Caco-2 (cell line): ENCODE measurements around the gene TRAPPC6A. TPM values are rescaled to one million over a fixed set of nuclear protein-coding genes. Genes with fewer than 3 reads are reported as not detected.

Experiments
- BruUV-seq: library from RNA; stranded (reverse); fragments of 400-500 nt; replicated peaks from 2 replicates; lab custom pipeline; 2021; lab: Mats Ljungman, UMichigan
- CTCF ChIA-PET: fragments of 300-600 bp; sonication (Branson Sonifier 250); formaldehyde crosslinking; loops from one replicate; lab custom pipeline; 2022; ENCODE audit warnings: antibody characterized with exemption; lab: Charles Lee
- POLR2A ChIA-PET: fragments of 300-600 bp; sonication (Branson Sonifier 250); formaldehyde crosslinking; loops from one replicate; lab custom pipeline; 2022; ENCODE audit warnings: antibody characterized with exemption; lab: Charles Lee
- DNase-seq, 2 experiments: peaks; one replicate each; pipeline versions ENCODE4 v3.0.0 to v3.0.0-alpha.2; 2020 to 2022
- H3K27me3 ChIP-seq: replicated peaks from 2 replicates; pipeline ENCODE4 v1.6.0; 2011; ENCODE audit warnings: low read length; ENCODE audit not compliant: control insufficient read depth, insufficient read depth
- H3K36me3 ChIP-seq: 2 replicates; pipeline ENCODE4 v1.5.1; 2011; ENCODE audit warnings: low read length; ENCODE audit not compliant: control insufficient read depth, insufficient read depth
- H3K4me1 ChIP-seq: fragments of 250-450 bp; sonication (Bioruptor Pico); 2 replicates; pipeline ENCODE4 v1.5.1; 2020; ENCODE audit warnings: mild to moderate bottlenecking
- H3K4me3 ChIP-seq: 2 replicates; pipeline ENCODE4 v1.5.1; 2011; ENCODE audit warnings: low read depth, mild to moderate bottlenecking, control low read depth, low read length
- H3K9me3 ChIP-seq: fragments of 250-450 bp; sonication (Bioruptor Pico); 2 replicates; pipeline ENCODE4 v1.5.1; 2020; ENCODE audit warnings: mild to moderate bottlenecking, moderate library complexity
- H3K27ac Mint-ChIP-seq: one replicate; pipeline ENCODE4 v1.8.0; 2022; ENCODE audit warnings: mixed read lengths; ENCODE audit not compliant: unreplicated experiment
- H3K27me3 Mint-ChIP-seq: one replicate; pipeline ENCODE4 v1.8.0; 2022; ENCODE audit warnings: mixed read lengths; ENCODE audit not compliant: insufficient read depth, unreplicated experiment
- H3K36me3 Mint-ChIP-seq: one replicate; pipeline ENCODE4 v1.8.0; 2022; ENCODE audit warnings: mild to moderate bottlenecking, mixed read lengths; ENCODE audit not compliant: insufficient read depth, unreplicated experiment
- H3K4me1 Mint-ChIP-seq: one replicate; pipeline ENCODE4 v1.8.0; 2022; ENCODE audit warnings: low read depth, mixed read lengths; ENCODE audit not compliant: unreplicated experiment
- H3K4me3 Mint-ChIP-seq: one replicate; pipeline ENCODE4 v1.8.0; 2022; ENCODE audit warnings: mild to moderate bottlenecking, moderate library complexity, mixed read lengths; ENCODE audit not compliant: unreplicated experiment
- H3K9me3 Mint-ChIP-seq: one replicate; pipeline ENCODE4 v1.8.0; 2022; ENCODE audit warnings: mixed read lengths; ENCODE audit not compliant: unreplicated experiment
- intact Hi-C: fragments of 100-400 bp; cut with micrococcal nuclease; formaldehyde crosslinking; loops from one replicate; pipeline ENCODE4 v1.10.0; 2022; ENCODE audit not compliant: unreplicated experiment
- total RNA-seq: library from RNA; stranded (reverse); gene quantifications from 2 replicates; pipeline ENCODE4 v1.2.3, GENCODE V29; 2022
- TF ChIP-seq, protein P1 (sequence below), 2 experiments: fragments of 200-600 bp in 1 of 2; IDR thresholded peaks; 1 replicate in 1 of 2; 2 replicates in 1 of 2; pipeline versions ENCODE4 v1.5.1 to v1.8.0; 2011 to 2022; ENCODE audit warnings: antibody characterized with exemption in 1 of 2, control low read depth in 1 of 2, inconsistent platforms in 1 of 2, low read depth in 1 of 2, low read length in 1 of 2, mild to moderate bottlenecking in 1 of 2, moderate library complexity in 1 of 2; ENCODE audit not compliant: insufficient read depth in 1 of 2, severe bottlenecking in 1 of 2, unreplicated experiment in 1 of 2

The TRAPPC6A gene
- total RNA-seq, 1 experiment from 2014 or later, result 53.2 TPM

DNA sequence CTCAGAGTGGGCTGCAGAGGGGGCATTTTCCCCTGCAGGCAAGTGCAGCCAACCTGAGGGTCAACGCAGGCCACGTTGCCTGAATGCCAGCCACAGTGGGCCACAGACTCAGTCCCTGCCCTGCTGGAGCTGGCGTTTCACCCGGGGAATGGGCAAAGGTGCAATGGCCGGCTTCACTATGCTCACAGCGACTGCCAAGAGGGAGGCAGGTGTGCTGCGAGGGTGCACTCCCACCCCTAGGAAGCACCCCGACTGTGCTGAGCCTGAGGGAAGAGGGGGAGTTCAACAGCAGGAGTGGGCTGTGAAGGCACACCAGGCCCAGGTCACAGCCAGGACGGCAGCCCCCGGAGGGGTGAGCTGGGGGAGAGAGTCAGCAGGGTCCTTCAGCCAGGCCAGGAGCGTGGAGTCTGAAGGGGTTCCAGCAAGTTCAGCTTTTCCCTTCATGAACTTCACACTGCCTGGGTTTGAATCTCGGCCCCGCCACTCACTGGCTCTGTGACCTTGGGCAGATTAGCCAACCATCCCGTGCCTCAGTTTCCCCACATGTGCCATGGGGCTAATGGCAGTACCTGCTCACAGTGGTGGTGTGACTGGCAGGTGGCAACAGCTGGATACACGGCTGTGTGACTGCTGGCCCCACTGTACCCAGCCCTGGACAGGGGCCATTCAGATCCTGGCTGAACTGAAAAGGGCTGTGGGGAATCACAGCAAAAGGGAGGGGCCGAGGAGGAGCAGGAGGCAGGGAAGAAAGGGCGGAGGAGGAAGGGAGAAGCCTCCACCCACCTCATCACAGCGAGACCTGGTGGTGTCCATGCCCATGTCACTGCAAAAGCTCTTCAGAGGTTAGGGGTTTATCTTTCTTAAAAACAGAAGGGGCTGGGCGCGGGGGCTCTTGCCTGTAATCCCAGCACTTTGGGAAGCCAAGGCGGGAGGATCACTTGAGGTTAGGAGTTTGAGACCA is 7.6 kb downstream of the TRAPPC6A start:
- H3K27me3 ChIP-seq, result no peaks in the 10 kb centered on the region
- no peaks in the 10 kb centered on the region for H3K27me3 Mint-ChIP-seq
- TF ChIP-seq, protein P1, sequence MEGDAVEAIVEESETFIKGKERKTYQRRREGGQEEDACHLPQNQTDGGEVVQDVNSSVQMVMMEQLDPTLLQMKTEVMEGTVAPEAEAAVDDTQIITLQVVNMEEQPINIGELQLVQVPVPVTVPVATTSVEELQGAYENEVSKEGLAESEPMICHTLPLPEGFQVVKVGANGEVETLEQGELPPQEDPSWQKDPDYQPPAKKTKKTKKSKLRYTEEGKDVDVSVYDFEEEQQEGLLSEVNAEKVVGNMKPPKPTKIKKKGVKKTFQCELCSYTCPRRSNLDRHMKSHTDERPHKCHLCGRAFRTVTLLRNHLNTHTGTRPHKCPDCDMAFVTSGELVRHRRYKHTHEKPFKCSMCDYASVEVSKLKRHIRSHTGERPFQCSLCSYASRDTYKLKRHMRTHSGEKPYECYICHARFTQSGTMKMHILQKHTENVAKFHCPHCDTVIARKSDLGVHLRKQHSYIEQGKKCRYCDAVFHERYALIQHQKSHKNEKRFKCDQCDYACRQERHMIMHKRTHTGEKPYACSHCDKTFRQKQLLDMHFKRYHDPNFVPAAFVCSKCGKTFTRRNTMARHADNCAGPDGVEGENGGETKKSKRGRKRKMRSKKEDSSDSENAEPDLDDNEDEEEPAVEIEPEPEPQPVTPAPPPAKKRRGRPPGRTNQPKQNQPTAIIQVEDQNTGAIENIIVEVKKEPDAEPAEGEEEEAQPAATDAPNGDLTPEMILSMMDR (IDR thresholded peaks at IDR 0.05; ENCODE audit: insufficient read depth in 1 of 2, low read depth in 1 of 2, low read length in 1 of 2, severe bottlenecking in 1 of 2, unreplicated experiment in 1 of 2), result no peak
- H3K4me3 Mint-ChIP-seq, result no peak overlapping the region
- no peak overlapping the region for H3K27ac Mint-ChIP-seq
- H3K9me3 Mint-ChIP-seq, result no peaks in the 10 kb centered on the region
- no peak overlapping the region for H3K4me3 ChIP-seq
- H3K36me3 Mint-ChIP-seq, result no peaks in the 10 kb centered on the region
- no peaks in the 10 kb centered on the region for H3K9me3 ChIP-seq
- H3K4me1 ChIP-seq, result no peaks in the 10 kb centered on the region
- BruUV-seq, result no TSS peak
- POLR2A ChIA-PET, result no interaction called here
- H3K4me1 Mint-ChIP-seq, result peaks cover 6% of the 10 kb centered on the region
- no peak for DNase-seq
- CTCF ChIA-PET, result interaction anchor here (1.1 kb wide), 1 partner anchor 10 kb away, joined by 3 read pairs; the partner anchor contains the start of gene NKPD1
- intact Hi-C loops, result no loop called here
- peaks cover 3% of the 10 kb centered on the region; the same call in 1 of the 2 replicates for H3K36me3 ChIP-seq

DNA sequence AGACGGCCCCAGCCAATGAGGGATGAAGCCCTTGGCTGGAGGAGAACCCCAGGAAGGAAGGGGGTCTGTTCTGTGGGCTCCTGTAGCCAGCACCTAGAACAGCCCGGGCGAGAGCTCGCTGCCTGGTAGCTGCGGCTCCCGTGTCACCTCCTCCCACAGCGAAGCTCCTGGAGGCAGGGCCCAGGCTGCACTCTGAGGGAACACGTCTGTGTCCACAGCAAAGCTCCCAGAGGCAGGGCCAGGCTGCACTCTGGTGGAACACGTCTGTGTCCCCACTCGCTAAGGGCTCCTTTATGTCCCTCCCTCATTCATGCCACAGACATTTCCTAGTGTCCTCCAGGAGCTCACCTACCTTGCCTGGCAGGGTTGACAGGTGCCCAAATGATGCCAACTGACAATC is 8.4 kb downstream of the TRAPPC6A start:
- Histone ChIP-seq H3K4me3 (no peak overlapping the region), H3K4me1 (no peaks in the 10 kb centered on the region), H3K36me3 (peaks cover 3% of the 10 kb centered on the region; the same call in 1 of the 2 replicates), H3K27me3 (no peaks in the 10 kb centered on the region), H3K9me3 (no peaks in the 10 kb centered on the region)
- ChIA-PET POLR2A (no interaction called here), CTCF (interaction anchor here (1.1 kb wide), 1 partner anchor 9 kb away, joined by 3 read pairs; the partner anchor contains the start of gene NKPD1)
- H3K36me3 Mint-ChIP-seq, result no peaks in the 10 kb centered on the region
- no TSS peak for BruUV-seq
- H3K27me3 Mint-ChIP-seq, result no peaks in the 10 kb centered on the region
- H3K4me1 Mint-ChIP-seq, result peaks cover 6% of the 10 kb centered on the region
- intact Hi-C loops, result no loop called here
- TF ChIP-seq, protein P1 (IDR thresholded peaks at IDR 0.05; ENCODE audit: insufficient read depth in 1 of 2, low read depth in 1 of 2, low read length in 1 of 2, severe bottlenecking in 1 of 2, unreplicated experiment in 1 of 2), result no peak
- H3K4me3 Mint-ChIP-seq, result no peak overlapping the region
- no peaks in the 10 kb centered on the region for H3K9me3 Mint-ChIP-seq
- DNase-seq, result no peak
- no peak overlapping the region for H3K27ac Mint-ChIP-seq

DNA sequence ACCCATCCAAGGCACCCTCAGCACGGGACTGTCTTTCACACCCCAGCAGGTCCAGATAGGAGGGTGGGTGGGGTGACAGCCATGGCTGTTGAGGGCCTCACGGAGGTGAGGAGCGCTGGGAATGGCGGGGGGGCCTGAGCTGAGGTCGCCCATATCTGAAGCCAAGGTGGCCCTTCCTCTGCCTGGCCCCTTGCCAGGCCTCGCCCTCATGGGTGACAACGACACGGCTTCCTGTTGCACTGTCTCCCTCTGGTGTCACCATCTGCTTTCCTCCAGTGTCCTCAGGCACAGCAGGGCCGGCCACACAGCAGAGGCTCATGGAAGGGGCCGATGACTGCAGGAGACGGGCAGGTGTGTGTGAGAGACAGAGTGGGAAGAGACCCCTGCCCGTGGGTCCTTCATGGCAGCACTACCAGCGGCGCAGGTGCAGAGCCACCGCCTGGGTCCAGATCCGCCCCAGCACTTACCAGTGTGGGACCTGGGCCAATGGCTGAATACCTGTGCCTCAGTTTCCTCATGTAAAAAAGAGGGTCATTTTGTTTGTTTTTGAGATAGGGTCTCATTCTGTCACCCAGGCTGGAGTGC is 9.2 kb downstream of the TRAPPC6A start:
- no peaks in the 10 kb centered on the region for H3K27me3 Mint-ChIP-seq
- TF ChIP-seq, protein P1 (IDR thresholded peaks at IDR 0.05; ENCODE audit: insufficient read depth in 1 of 2, low read depth in 1 of 2, low read length in 1 of 2, severe bottlenecking in 1 of 2, unreplicated experiment in 1 of 2), result no peak
- Histone ChIP-seq H3K36me3 (peaks cover 3% of the 10 kb centered on the region; the same call in 1 of the 2 replicates), H3K4me3 (no peak overlapping the region), H3K27me3 (no peaks in the 10 kb centered on the region), H3K4me1 (no peaks in the 10 kb centered on the region; the same call in 1 of the 2 replicates), H3K9me3 (no peaks in the 10 kb centered on the region)
- CTCF ChIA-PET, result no interaction called here
- no peak for DNase-seq
- no peak overlapping the region for H3K27ac Mint-ChIP-seq
- no peak overlapping the region for H3K4me3 Mint-ChIP-seq
- no peaks in the 10 kb centered on the region for H3K9me3 Mint-ChIP-seq
- POLR2A ChIA-PET, result no interaction called here
- no peaks in the 10 kb centered on the region for H3K36me3 Mint-ChIP-seq
- peaks cover 9% of the 10 kb centered on the region for H3K4me1 Mint-ChIP-seq
- BruUV-seq, result no TSS peak
- intact Hi-C loops, result no loop called here
